HepG2 (cell line): ENCODE data around the gene RASD1. TPM values are rescaled to one million over a fixed set of nuclear protein-coding genes. Genes with fewer than 3 reads are reported as not detected.
A peak's percentile ranks its signal among the peaks of the same experiment; 100 is the strongest.

Experiments used
- CTCF ChIP-seq: sonication (generic); formaldehyde crosslinking; IDR thresholded peaks from 2 replicates; pipeline ENCODE4 v1.5.0; 2020; ENCODE audit warnings: mild to moderate bottlenecking, missing genetic modification reagents, moderate library complexity
- DMAP1 ChIP-seq: IDR thresholded peaks from 2 replicates; pipeline ENCODE4 v1.6.1; 2016
- E2F2 ChIP-seq: sonication (generic); formaldehyde crosslinking; IDR thresholded peaks from 2 replicates; pipeline ENCODE4 v1.4.0; 2020; ENCODE audit warnings: missing genetic modification reagents, borderline replicate concordance
- HOMEZ ChIP-seq: IDR thresholded peaks from 2 replicates; pipeline ENCODE4 v1.6.1; 2016; ENCODE audit warnings: low read depth
- KAT7 ChIP-seq: IDR thresholded peaks from 2 replicates; pipeline ENCODE4 v1.6.1; 2018; ENCODE audit warnings: borderline replicate concordance, missing compliant biosample characterization
- KLF11 ChIP-seq: IDR thresholded peaks from 2 replicates; pipeline ENCODE4 v1.6.1; 2016; ENCODE audit warnings: missing compliant biosample characterization
- MAX ChIP-seq: IDR thresholded peaks from 2 replicates; pipeline ENCODE4 v1.6.1; 2012; ENCODE audit warnings: inconsistent platforms
- MTF2 ChIP-seq: sonication (generic); formaldehyde crosslinking; IDR thresholded peaks from 2 replicates; pipeline ENCODE4 v1.5.0; 2020; ENCODE audit warnings: missing genetic modification reagents, borderline replicate concordance
- NONO ChIP-seq, 2 experiments: fragments of 450-650 bp in 1 of 2; sonication (generic) in 1 of 2; formaldehyde crosslinking in 1 of 2; IDR thresholded peaks in 1 of 2; conservative IDR thresholded peaks in 1 of 2; 2 replicates each; pipeline versions ENCODE4 v1.6.1 to v1.8.0; 2017 to 2022; ENCODE audit warnings: mild to moderate bottlenecking in 1 of 2, missing genetic modification reagents in 1 of 2, moderate library complexity in 1 of 2
- RARA ChIP-seq: IDR thresholded peaks from 2 replicates; pipeline ENCODE4 v1.6.1; 2016; ENCODE audit warnings: missing genetic modification reagents, missing compliant biosample characterization
- STAT5B ChIP-seq: sonication (generic); formaldehyde crosslinking; IDR thresholded peaks from 2 replicates; pipeline ENCODE4 v1.4.0; 2020; ENCODE audit warnings: missing genetic modification reagents
- THAP9 ChIP-seq: sonication (generic); formaldehyde crosslinking; IDR thresholded peaks from 2 replicates; pipeline ENCODE4; 2020; ENCODE audit warnings: missing genetic modification reagents, mild to moderate bottlenecking, borderline replicate concordance
- ZNF251 ChIP-seq: sonication (generic); formaldehyde crosslinking; IDR thresholded peaks from 2 replicates; pipeline ENCODE4 v1.9.0; 2021; ENCODE audit warnings: mild to moderate bottlenecking, missing genetic modification reagents
- ZNF576 ChIP-seq: sonication (generic); formaldehyde crosslinking; IDR thresholded peaks from 2 replicates; pipeline ENCODE4 v1.4.0; 2020; ENCODE audit warnings: mild to moderate bottlenecking, missing genetic modification reagents
- ZNF678 ChIP-seq: sonication (generic); formaldehyde crosslinking; IDR thresholded peaks from 2 replicates; pipeline ENCODE4 v1.4.0; 2020; ENCODE audit warnings: mild to moderate bottlenecking, missing genetic modification reagents
- ZNF7 ChIP-seq: IDR thresholded peaks from 2 replicates; pipeline ENCODE4 v1.6.1; 2016; ENCODE audit warnings: missing biosample characterization, missing genetic modification reagents
- ZNF737 ChIP-seq: sonication (generic); formaldehyde crosslinking; IDR thresholded peaks from 2 replicates; pipeline ENCODE4 v1.5.0; 2020; ENCODE audit warnings: missing genetic modification reagents, mild to moderate bottlenecking, borderline replicate concordance
- ZNF766 ChIP-seq: sonication (generic); formaldehyde crosslinking; IDR thresholded peaks from 2 replicates; pipeline ENCODE4 v1.5.0; 2020; ENCODE audit warnings: missing genetic modification reagents, borderline replicate concordance
- ZNF788 ChIP-seq: sonication (generic); formaldehyde crosslinking; IDR thresholded peaks from 2 replicates; pipeline ENCODE4 v1.5.0; 2020; ENCODE audit warnings: mild to moderate bottlenecking, missing genetic modification reagents, borderline replicate concordance
- ZNF850 ChIP-seq: sonication (generic); formaldehyde crosslinking; conservative IDR thresholded peaks from 2 replicates; pipeline ENCODE4 v1.9.0; 2021; ENCODE audit warnings: mild to moderate bottlenecking, missing genetic modification reagents
- ZSCAN25 ChIP-seq: sonication (generic); formaldehyde crosslinking; IDR thresholded peaks from 2 replicates; pipeline ENCODE4 v1.8.0; 2022; ENCODE audit warnings: mild to moderate bottlenecking, missing genetic modification reagents
- polyA plus RNA-seq, 8 experiments: library from polyadenylated mRNA; depleted of rRNA in 3 of 8; stranded (reverse) in 7 of 8; unstranded in 1 of 8; fragments of >200 nt; fragmentation: Illumina TruSeq in 4 of 8; extraction: Trizol in 4 of 8; gene quantifications; 2 replicates each; pipeline versions ENCODE4 v1.2.1 to v1.2.3, GENCODE V29; 2011 to 2016; ENCODE audit warnings: low read depth in 4 of 8, missing spikeins in 1 of 8, mixed read lengths in 1 of 8; ENCODE audit not compliant: insufficient read depth in 1 of 8
- total RNA-seq, 5 experiments: library from RNA; depleted of rRNA; stranded (reverse); fragments of >200 nt; fragmentation: Illumina TruSeq; extraction: Trizol; gene quantifications; 2 replicates each; pipeline ENCODE4 v1.2.3, GENCODE V29; 2016; ENCODE audit warnings: low read depth in 1 of 5

The RASD1 gene
- total and polyA plus RNA-seq, 2 of the 13 experiments (the other 11 are each of a cell fraction or from before 2014, with no cell fraction given) = 1.6 to 4.2 TPM

- TF ChIP-seq THAP9 (CRISPR knock-in tag) (0 out of 2 replicates have a peak, but pooled peaks have one; percentile 30), ZNF576 (CRISPR knock-in tag) (no peak), ZNF788 (CRISPR knock-in tag) (peak; percentile 44; the same call in 1 of the 2 replicates), CTCF (CRISPR knock-in tag) (no peak), E2F2 (CRISPR knock-in tag) (no peak), ZSCAN25 (CRISPR knock-in tag) (no peak), NONO (IDR thresholded peaks at IDR 0.05) (no peak), NONO (CRISPR knock-in tag; conservative IDR thresholded peaks at IDR 0.05) (no peak), ZNF678 (CRISPR knock-in tag) (no peak), ZNF850 (CRISPR knock-in tag) (no peak), ZNF251 (CRISPR knock-in tag) (no peak), DMAP1 (CRISPR knock-in tag) (no peak), RARA (CRISPR knock-in tag) (no peak), MAX (peak; percentile 86), ZNF7 (CRISPR knock-in tag) (no peak), MTF2 (CRISPR knock-in tag) (no peak), KLF11 (CRISPR knock-in tag) (no peak), KAT7 (no peak), STAT5B (CRISPR knock-in tag) (no peak), ZNF766 (0 out of 2 replicates have a peak, but pooled peaks have one; percentile 48), HOMEZ (CRISPR knock-in tag) (no peak), ZNF737 (no peak)
Observed at GRCh38 chr17:17528696-17529652, 32.8 kb upstream of the RASD1 start (continued).
